Transverse colon (tissue), 4 donors: ENCODE measurements around the gene IFRD2. TPM values are rescaled to one million over a fixed set of nuclear protein-coding genes. Genes with fewer than 3 reads are reported as not detected.
"Not testable (repeated sequence)": the region's sequence is repeated elsewhere in the genome, so short reads cannot be mapped to it uniquely, and the experiment has no call there.

Experiments
- DNase-seq: peaks from one replicate; pipeline ENCODE4 v3.0.0-alpha.2; 2019
- H3K27ac ChIP-seq, 4 donors: fragments of 200-600 bp; sonication (generic); 2 replicates each; pipeline ENCODE4 v1.5.1; 2016 to 2018; ENCODE audit warnings: inconsistent platforms in 4 of 4
- H3K27me3 ChIP-seq: fragments of 200-600 bp; sonication (generic); 2 replicates; pipeline ENCODE4 v1.5.1; 2017; ENCODE audit warnings: inconsistent platforms
- H3K36me3 ChIP-seq, 4 donors: fragments of 200-600 bp; sonication (generic); 2 replicates each; pipeline ENCODE4 v1.5.1; 2017 to 2019; ENCODE audit warnings: inconsistent platforms in 4 of 4
- H3K4me1 ChIP-seq, 4 donors: fragments of 200-600 bp; sonication (generic); 2 replicates each; pipeline ENCODE4 v1.5.1; 2017 to 2020; ENCODE audit warnings: inconsistent platforms in 4 of 4
- H3K4me3 ChIP-seq, 4 donors: fragments of 200-600 bp; sonication (generic); 1 replicate in 1 of 4; 2 replicates in 3 of 4; pipeline versions ENCODE4 v1.5.1 to v1.6.1; 2017 to 2019; ENCODE audit warnings: inconsistent platforms in 4 of 4
- H3K9me3 ChIP-seq, 2 donors: fragments of 200-600 bp; sonication (generic); 2 replicates each; pipeline ENCODE4 v1.5.1; 2017 to 2019; ENCODE audit warnings: inconsistent platforms in 2 of 2
- CTCF ChIP-seq, 5 experiments: fragments of 200-600 bp in 3 of 5; fragments of 450-650 bp in 2 of 5; sonication (generic) in 3 of 5; IDR thresholded peaks; 1 replicate in 2 of 5; 2 replicates in 3 of 5; pipeline ENCODE4 v1.5.1; 2016 to 2017; ENCODE audit warnings: antibody characterized with exemption in 5 of 5, inconsistent platforms in 3 of 5, mild to moderate bottlenecking in 2 of 5, moderate library complexity in 1 of 5
- EP300 ChIP-seq: sonication (generic); formaldehyde crosslinking; IDR thresholded peaks from one replicate; pipeline ENCODE4 v1.6.1; 2017; ENCODE audit warnings: antibody characterized with exemption, low read depth
- POLR2A ChIP-seq: fragments of 450-650 bp; IDR thresholded peaks from one replicate; pipeline ENCODE4 v1.6.1; 2016; ENCODE audit warnings: antibody characterized with exemption, mild to moderate bottlenecking, moderate library complexity
- POLR2AphosphoS5 ChIP-seq, 3 donors: sonication (generic); formaldehyde crosslinking; IDR thresholded peaks; one replicate each; pipeline ENCODE4 v1.6.1; 2016; ENCODE audit warnings: antibody characterized with exemption in 3 of 3
- WGBS, 2 donors: methylation state at CpG; one replicate each; pipeline ENCODE4 v1.1.5; 2018; ENCODE audit warnings: low coverage in 1 of 2; 5-methylcytosine and 5-hydroxymethylcytosine counted together
- in situ Hi-C, 4 donors: fragments of 200-750 bp; cut with MboI; loops; one replicate each; pipeline versions ENCODE4 v1.15.0 to v1.15.1; 2017; ENCODE audit warnings: low sequenced_read_pairs in 3 of 4, low pct_ligation_motif_present in 1 of 4, low pct_unique_long_range_greater_than_20kb in 1 of 4
- intact Hi-C: fragments of 100-400 bp; cut with DNase I; formaldehyde crosslinking; loops from one replicate; pipeline ENCODE4 v1.15.1; 2023; ENCODE audit warnings: low total_unique reads
- total RNA-seq, 4 donors: library from RNA; depleted of rRNA; stranded (reverse); fragments of >200 nt; gene quantifications; one replicate each; pipeline ENCODE4 v1.1.0, GENCODE V29; 2016

IFRD2 gene
- total RNA-seq, 4 donors from 2014 or later, result 44.9 to 183 (median 59.5) TPM

DNA sequence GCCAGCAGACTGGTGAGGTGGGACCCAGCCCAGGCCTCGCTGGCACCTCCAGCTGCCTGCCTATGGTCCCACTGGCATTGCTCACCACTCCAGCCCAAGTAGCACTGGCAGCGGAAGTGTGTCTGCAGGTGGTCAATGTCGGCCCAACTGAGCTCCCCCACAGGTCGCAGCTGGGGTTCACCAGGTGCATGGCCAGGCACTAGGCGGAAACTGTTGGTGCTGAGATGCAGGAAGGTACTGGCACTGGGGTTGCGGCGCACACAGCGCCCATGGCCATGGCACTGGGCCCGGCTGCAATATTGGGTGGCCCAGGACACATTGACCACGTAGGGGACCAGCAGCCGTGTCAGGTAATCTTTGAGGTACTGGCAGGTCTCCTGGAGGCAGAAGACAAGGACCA lies 25.9 kb upstream of the IFRD2 start:
- intact Hi-C loops (no loop called here), in situ Hi-C loops (no loop called here)
- Histone ChIP-seq H3K4me3 (no peak overlapping the region), H3K4me1 (peaks cover 35 to 59% (median 54%) of the 10 kb centered on the region in 4 donors), H3K36me3 (no peaks in the 10 kb centered on the region), H3K27me3 (no peaks in the 10 kb centered on the region), H3K27ac (peak overlapping the region; percentile 81 to 89 (median 85)), H3K9me3 (no peaks in the 10 kb centered on the region)
- DNase-seq, result no peak
- WGBS, 2 donors, result 85% methylated on average over 8 of the region's 11 CpGs; no CpG with 5 or more reads in 1 of the 2 donors
- TF ChIP-seq CTCF (IDR thresholded peaks at IDR 0.05), result no peak
- TF ChIP-seq POLR2AphosphoS5 (IDR thresholded peaks at IDR 0.05), result no peak
- TF ChIP-seq POLR2A, result no peak
- no peak for TF ChIP-seq EP300

- no peaks in the 10 kb centered on the region for H3K9me3 ChIP-seq
- H3K36me3 ChIP-seq, result no peaks in the 10 kb centered on the region
- DNase-seq, result peak; percentile 72
- no peak for TF ChIP-seq EP300
- H3K4me3 ChIP-seq, result no peak overlapping the region
- in situ Hi-C loops (no loop called here), intact Hi-C loops (no loop called here)
- H3K4me1 ChIP-seq, result peaks cover 35 to 53% (median 49%) of the 10 kb centered on the region in 4 donors
- H3K27ac ChIP-seq, result peak overlapping the region; percentile 81 to 89 (median 85)
- 49 to 69% methylated on average over 3 to 6 of the region's 6 CpGs for WGBS, 2 donors
- no peaks in the 10 kb centered on the region for H3K27me3 ChIP-seq
Observed at GRCh38 chr3:50317300-50317699, 25.1 kb upstream of the IFRD2 start.

GRCh38 chr3:50316657-50317242 lies 24.5 kb upstream of the IFRD2 start:
- H3K4me3 ChIP-seq, result no peak overlapping the region
- 30% methylated on average over 9 of the region's 9 CpGs; no CpG with 5 or more reads in 1 of the 2 donors for WGBS, 2 donors

DNA sequence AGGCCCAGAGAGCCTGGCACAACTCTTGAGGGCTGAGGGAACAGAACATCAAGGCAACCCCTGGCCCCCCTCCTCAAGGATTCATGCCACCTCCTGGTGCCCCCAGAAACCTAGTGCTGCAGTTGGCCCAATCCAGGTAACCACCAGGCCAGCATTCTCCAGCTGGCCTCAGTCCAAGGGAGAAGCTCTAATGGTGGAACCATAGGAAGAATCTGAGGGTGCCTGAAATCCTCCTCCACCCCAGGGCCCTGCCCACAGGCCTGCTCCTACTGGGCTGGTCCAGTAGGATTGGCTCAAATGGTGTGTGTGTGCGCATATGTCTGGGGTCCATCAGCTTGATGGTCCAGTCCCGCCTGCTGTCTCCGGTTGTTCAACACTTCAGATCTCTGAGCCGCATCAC lies 22.6 kb upstream of the IFRD2 start:
- 100% methylated on average over 4 of the region's 4 CpGs; no CpG with 5 or more reads in 1 of the 2 donors for WGBS, 2 donors
- TF ChIP-seq POLR2AphosphoS5 (IDR thresholded peaks at IDR 0.05) (no peak), POLR2A (no peak), CTCF (IDR thresholded peaks at IDR 0.05) (no peak), EP300 (no peak)
- Histone ChIP-seq H3K4me1 (peaks cover 25 to 37% (median 37%) of the 10 kb centered on the region in 4 donors), H3K27ac (no peak overlapping the region), H3K9me3 (no peaks in the 10 kb centered on the region), H3K27me3 (no peaks in the 10 kb centered on the region), H3K4me3 (no peak overlapping the region), H3K36me3 (no peaks in the 10 kb centered on the region)
- no peak for DNase-seq
- in situ Hi-C loops (no loop called here), intact Hi-C loops (no loop called here)

More at GRCh38 chr3:50316657-50317242, 24.5 kb upstream of the IFRD2 start:
- no peak for TF ChIP-seq CTCF (IDR thresholded peaks at IDR 0.05)
- TF ChIP-seq POLR2A, result peak; percentile 85
- TF ChIP-seq EP300, result no peak
- peak; percentile 65 to 87 (median 83) for TF ChIP-seq POLR2AphosphoS5 (IDR thresholded peaks at IDR 0.05)
- in situ Hi-C loops, result no loop called here
- peak; percentile 91 for DNase-seq
- peaks cover 31 to 47% (median 44%) of the 10 kb centered on the region in 4 donors for H3K4me1 ChIP-seq
- no peaks in the 10 kb centered on the region for H3K27me3 ChIP-seq
- no peaks in the 10 kb centered on the region for H3K36me3 ChIP-seq
- intact Hi-C loops, result no loop called here
- peak overlapping the region; percentile 81 to 89 (median 85) for H3K27ac ChIP-seq
- H3K9me3 ChIP-seq, result no peaks in the 10 kb centered on the region

DNA sequence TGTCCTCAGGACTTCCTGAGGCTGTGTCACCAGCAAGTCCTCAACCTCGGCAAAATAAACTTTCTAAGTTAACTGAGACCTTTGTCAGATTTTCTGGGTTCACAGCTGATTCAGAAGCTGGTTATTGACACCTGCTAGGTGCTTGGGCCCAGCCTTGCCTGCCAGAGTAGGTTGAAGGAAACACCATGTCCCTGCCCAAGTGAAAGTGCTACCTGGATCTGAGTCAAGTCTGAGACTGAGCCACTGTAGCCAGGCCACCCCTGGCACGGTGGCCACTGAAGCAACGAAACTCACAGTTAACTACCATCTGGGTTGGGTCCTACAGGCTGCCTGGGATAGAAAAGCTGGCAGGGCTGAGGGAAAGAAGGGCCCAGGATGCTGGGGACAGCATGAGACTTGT lies 22.1 kb upstream of the IFRD2 start:
- H3K27ac ChIP-seq, result no peak overlapping the region
- DNase-seq, result no peak
- TF ChIP-seq EP300 (no peak), CTCF (IDR thresholded peaks at IDR 0.05) (no peak), POLR2AphosphoS5 (IDR thresholded peaks at IDR 0.05) (no peak), POLR2A (no peak)
- H3K27me3 ChIP-seq, result no peaks in the 10 kb centered on the region
- in situ Hi-C loops (no loop called here), intact Hi-C loops (no loop called here)
- no peaks in the 10 kb centered on the region for H3K9me3 ChIP-seq
- H3K4me1 ChIP-seq, result peaks cover 24 to 33% (median 32%) of the 10 kb centered on the region in 4 donors
- H3K36me3 ChIP-seq, result no peaks in the 10 kb centered on the region
- 73% methylated on average over 3 of the region's 3 CpGs; no CpG with 5 or more reads in 1 of the 2 donors for WGBS, 2 donors
- H3K4me3 ChIP-seq, result no peak overlapping the region

GRCh38 chr3:50312041-50312440 lies 19.8 kb upstream of the IFRD2 start:
- H3K27ac ChIP-seq, H3K9me3 ChIP-seq, H3K4me3 ChIP-seq, DNase-seq, in situ Hi-C loops, H3K27me3 ChIP-seq, intact Hi-C loops, H3K36me3 ChIP-seq: not testable (repeated sequence)
- H3K4me1 ChIP-seq, result peaks cover 9 to 11% (median 10%) of the 10 kb centered on the region in 4 donors
- WGBS, 2 donors, result 92% methylated on average over 17 of the region's 32 CpGs; no CpG with 5 or more reads in 1 of the 2 donors
